SK-N-SH treated with all-trans-retinoic acid at 6 μM for 48 hours (cell line): ENCODE results near the gene COLGALT1.

Experiments used
- ATAC-seq: fragments of 200-7000 bp; cut with Tn5 transposase; 3 replicates; pipeline ENCODE4 v1.9.1; 2020; ENCODE audit warnings: mild to moderate bottlenecking, moderate library complexity
- ARNTL ChIP-seq: fragments of 450-650 bp; formaldehyde crosslinking; IDR thresholded peaks from 2 replicates; pipeline ENCODE4 v1.5.0; 2020; ENCODE audit warnings: low read depth, mild to moderate bottlenecking, moderate library complexity, borderline replicate concordance
- BACH2 ChIP-seq: fragments of 250-450 bp; sonication (Bioruptor Pico); IDR thresholded peaks from 2 replicates; pipeline ENCODE4 v1.9.0; 2021; ENCODE audit warnings: mild to moderate bottlenecking, borderline replicate concordance
- CSDC2 ChIP-seq: fragments of 250-450 bp; sonication (Bioruptor Pico); IDR thresholded peaks from 2 replicates; pipeline ENCODE4 v1.5.0; 2020; ENCODE audit warnings: mild to moderate bottlenecking, moderate library complexity
- CSRNP3 ChIP-seq: fragments of 250-450 bp; sonication (Bioruptor Pico); IDR thresholded peaks from 2 replicates; pipeline ENCODE4 v1.5.1; 2021; ENCODE audit warnings: mild to moderate bottlenecking, moderate library complexity
- ESRRG ChIP-seq: fragments of 250-450 bp; sonication (Bioruptor Pico); IDR thresholded peaks from 2 replicates; pipeline ENCODE4 v1.6.1; 2021; ENCODE audit warnings: mild to moderate bottlenecking
- GLIS3 ChIP-seq: fragments of 250-450 bp; sonication (Bioruptor Pico); IDR thresholded peaks from 2 replicates; pipeline ENCODE4 v1.5.0; 2020; ENCODE audit warnings: mild to moderate bottlenecking, moderate library complexity
- ISL1 ChIP-seq: fragments of 250-450 bp; sonication (Bioruptor Pico); IDR thresholded peaks from 2 replicates; pipeline ENCODE4 v2.1.2; 2022; ENCODE audit warnings: mild to moderate bottlenecking, moderate library complexity
- OSR1 ChIP-seq: fragments of 250-450 bp; sonication (Bioruptor Pico); IDR thresholded peaks from 2 replicates; pipeline ENCODE4 v1.8.0; 2022; ENCODE audit warnings: moderate library complexity, mild to moderate bottlenecking, inconsistent platforms
- PPARA ChIP-seq: fragments of 250-450 bp; sonication (Bioruptor Pico); IDR thresholded peaks from 2 replicates; pipeline ENCODE4 v1.5.0; 2020; ENCODE audit warnings: mild to moderate bottlenecking, borderline replicate concordance
- RARB ChIP-seq: fragments of 250-450 bp; sonication (Bioruptor Pico); IDR thresholded peaks from 2 replicates; pipeline ENCODE4 v1.8.0; 2021; ENCODE audit warnings: mild to moderate bottlenecking, moderate library complexity
- SNAI2 ChIP-seq: fragments of 250-450 bp; sonication (Bioruptor Pico); IDR thresholded peaks from 2 replicates; pipeline ENCODE4 v1.5.0; 2020; ENCODE audit warnings: mild to moderate bottlenecking, moderate library complexity
- TCF4 ChIP-seq: fragments of 250-450 bp; sonication (Bioruptor Pico); IDR thresholded peaks from 2 replicates; pipeline ENCODE4 v1.8.0; 2021; ENCODE audit warnings: mild to moderate bottlenecking, moderate library complexity, borderline replicate concordance
- TOX ChIP-seq: fragments of 250-450 bp; sonication (Bioruptor Pico); IDR thresholded peaks from 2 replicates; pipeline ENCODE4 v1.8.0; 2021; ENCODE audit warnings: mild to moderate bottlenecking, moderate library complexity, borderline replicate concordance
- ZC3H10 ChIP-seq: fragments of 250-450 bp; sonication (Bioruptor Pico); IDR thresholded peaks from 2 replicates; pipeline ENCODE4 v1.5.1; 2021; ENCODE audit warnings: mild to moderate bottlenecking, moderate library complexity
- ZFP3 ChIP-seq: fragments of 250-450 bp; sonication (Bioruptor Pico); IDR thresholded peaks from 2 replicates; pipeline ENCODE4 v1.5.0; 2020; ENCODE audit warnings: mild to moderate bottlenecking, moderate library complexity
- ZFP30 ChIP-seq: fragments of 450-650 bp; formaldehyde crosslinking; IDR thresholded peaks from 2 replicates; pipeline ENCODE4 v1.5.0; 2022; ENCODE audit warnings: mild to moderate bottlenecking, moderate library complexity
- ZNF565 ChIP-seq: fragments of 450-650 bp; formaldehyde crosslinking; conservative IDR thresholded peaks from 2 replicates; pipeline ENCODE4 v1.5.0; 2020; ENCODE audit warnings: low read depth, mild to moderate bottlenecking, moderate library complexity
- ZNF70 ChIP-seq: fragments of 450-650 bp; formaldehyde crosslinking; IDR thresholded peaks from 2 replicates; pipeline ENCODE4 v1.5.0; 2020; ENCODE audit warnings: mild to moderate bottlenecking, moderate library complexity
- ZNF8 ChIP-seq: fragments of 450-650 bp; formaldehyde crosslinking; IDR thresholded peaks from 2 replicates; pipeline ENCODE4 v1.5.0; 2020; ENCODE audit warnings: mild to moderate bottlenecking, moderate library complexity
- TF ChIP-seq, protein P1 (sequence below): fragments of 250-450 bp; sonication (Bioruptor Pico); IDR thresholded peaks from 2 replicates; pipeline ENCODE4 v1.8.0; 2020; ENCODE audit warnings: mild to moderate bottlenecking, moderate library complexity, borderline replicate concordance
- TF ChIP-seq, protein P2 (sequence below): fragments of 250-450 bp; sonication (Bioruptor Pico); IDR thresholded peaks from 2 replicates; pipeline ENCODE4 v1.5.0; 2020; ENCODE audit warnings: mild to moderate bottlenecking, moderate library complexity
- TF ChIP-seq, protein P3 (sequence below): fragments of 250-450 bp; sonication (Bioruptor Pico); IDR thresholded peaks from 2 replicates; pipeline ENCODE4 v1.8.0; 2021; ENCODE audit warnings: low read depth, mild to moderate bottlenecking, moderate library complexity, borderline replicate concordance

The COLGALT1 gene

GRCh38 chr19:17525141-17525540, 30.3 kb upstream of the COLGALT1 start:
- TF ChIP-seq CSDC2: no peak
- TF ChIP-seq ZFP3 (CRISPR knock-in tag): no peak
- TF ChIP-seq SNAI2 (CRISPR knock-in tag): no peak
- TF ChIP-seq ZFP30 (CRISPR knock-in tag): no peak
- TF ChIP-seq, protein P1, sequence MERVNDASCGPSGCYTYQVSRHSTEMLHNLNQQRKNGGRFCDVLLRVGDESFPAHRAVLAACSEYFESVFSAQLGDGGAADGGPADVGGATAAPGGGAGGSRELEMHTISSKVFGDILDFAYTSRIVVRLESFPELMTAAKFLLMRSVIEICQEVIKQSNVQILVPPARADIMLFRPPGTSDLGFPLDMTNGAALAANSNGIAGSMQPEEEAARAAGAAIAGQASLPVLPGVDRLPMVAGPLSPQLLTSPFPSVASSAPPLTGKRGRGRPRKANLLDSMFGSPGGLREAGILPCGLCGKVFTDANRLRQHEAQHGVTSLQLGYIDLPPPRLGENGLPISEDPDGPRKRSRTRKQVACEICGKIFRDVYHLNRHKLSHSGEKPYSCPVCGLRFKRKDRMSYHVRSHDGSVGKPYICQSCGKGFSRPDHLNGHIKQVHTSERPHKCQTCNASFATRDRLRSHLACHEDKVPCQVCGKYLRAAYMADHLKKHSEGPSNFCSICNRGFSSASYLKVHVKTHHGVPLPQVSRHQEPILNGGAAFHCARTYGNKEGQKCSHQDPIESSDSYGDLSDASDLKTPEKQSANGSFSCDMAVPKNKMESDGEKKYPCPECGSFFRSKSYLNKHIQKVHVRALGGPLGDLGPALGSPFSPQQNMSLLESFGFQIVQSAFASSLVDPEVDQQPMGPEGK (CRISPR knock-in tag): no peak
- no peak for TF ChIP-seq TCF4 (CRISPR knock-in tag)
- TF ChIP-seq, protein P2, sequence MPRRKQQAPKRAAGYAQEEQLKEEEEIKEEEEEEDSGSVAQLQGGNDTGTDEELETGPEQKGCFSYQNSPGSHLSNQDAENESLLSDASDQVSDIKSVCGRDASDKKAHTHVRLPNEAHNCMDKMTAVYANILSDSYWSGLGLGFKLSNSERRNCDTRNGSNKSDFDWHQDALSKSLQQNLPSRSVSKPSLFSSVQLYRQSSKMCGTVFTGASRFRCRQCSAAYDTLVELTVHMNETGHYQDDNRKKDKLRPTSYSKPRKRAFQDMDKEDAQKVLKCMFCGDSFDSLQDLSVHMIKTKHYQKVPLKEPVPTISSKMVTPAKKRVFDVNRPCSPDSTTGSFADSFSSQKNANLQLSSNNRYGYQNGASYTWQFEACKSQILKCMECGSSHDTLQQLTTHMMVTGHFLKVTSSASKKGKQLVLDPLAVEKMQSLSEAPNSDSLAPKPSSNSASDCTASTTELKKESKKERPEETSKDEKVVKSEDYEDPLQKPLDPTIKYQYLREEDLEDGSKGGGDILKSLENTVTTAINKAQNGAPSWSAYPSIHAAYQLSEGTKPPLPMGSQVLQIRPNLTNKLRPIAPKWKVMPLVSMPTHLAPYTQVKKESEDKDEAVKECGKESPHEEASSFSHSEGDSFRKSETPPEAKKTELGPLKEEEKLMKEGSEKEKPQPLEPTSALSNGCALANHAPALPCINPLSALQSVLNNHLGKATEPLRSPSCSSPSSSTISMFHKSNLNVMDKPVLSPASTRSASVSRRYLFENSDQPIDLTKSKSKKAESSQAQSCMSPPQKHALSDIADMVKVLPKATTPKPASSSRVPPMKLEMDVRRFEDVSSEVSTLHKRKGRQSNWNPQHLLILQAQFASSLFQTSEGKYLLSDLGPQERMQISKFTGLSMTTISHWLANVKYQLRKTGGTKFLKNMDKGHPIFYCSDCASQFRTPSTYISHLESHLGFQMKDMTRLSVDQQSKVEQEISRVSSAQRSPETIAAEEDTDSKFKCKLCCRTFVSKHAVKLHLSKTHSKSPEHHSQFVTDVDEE (CRISPR knock-in tag): no peak
- TF ChIP-seq, protein P3, sequence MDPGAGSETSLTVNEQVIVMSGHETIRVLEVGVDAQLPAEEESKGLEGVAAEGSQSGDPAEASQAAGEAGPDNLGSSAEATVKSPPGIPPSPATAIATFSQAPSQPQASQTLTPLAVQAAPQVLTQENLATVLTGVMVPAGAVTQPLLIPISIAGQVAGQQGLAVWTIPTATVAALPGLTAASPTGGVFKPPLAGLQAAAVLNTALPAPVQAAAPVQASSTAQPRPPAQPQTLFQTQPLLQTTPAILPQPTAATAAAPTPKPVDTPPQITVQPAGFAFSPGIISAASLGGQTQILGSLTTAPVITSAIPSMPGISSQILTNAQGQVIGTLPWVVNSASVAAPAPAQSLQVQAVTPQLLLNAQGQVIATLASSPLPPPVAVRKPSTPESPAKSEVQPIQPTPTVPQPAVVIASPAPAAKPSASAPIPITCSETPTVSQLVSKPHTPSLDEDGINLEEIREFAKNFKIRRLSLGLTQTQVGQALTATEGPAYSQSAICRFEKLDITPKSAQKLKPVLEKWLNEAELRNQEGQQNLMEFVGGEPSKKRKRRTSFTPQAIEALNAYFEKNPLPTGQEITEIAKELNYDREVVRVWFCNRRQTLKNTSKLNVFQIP: no peak
- TF ChIP-seq ISL1 (CRISPR knock-in tag): no peak
- TF ChIP-seq BACH2 (CRISPR knock-in tag): no peak
- TF ChIP-seq ESRRG: no peak
- TF ChIP-seq ZNF70 (CRISPR knock-in tag): no peak
- TF ChIP-seq ZC3H10 (CRISPR knock-in tag): no peak
- TF ChIP-seq GLIS3 (CRISPR knock-in tag): no peak
- no peak for TF ChIP-seq OSR1 (CRISPR knock-in tag)
- TF ChIP-seq RARB (CRISPR knock-in tag): no peak
- no peak for TF ChIP-seq ZNF8 (CRISPR knock-in tag)
- no peak for TF ChIP-seq PPARA (CRISPR knock-in tag)
- TF ChIP-seq ARNTL (CRISPR knock-in tag): no peak
- TF ChIP-seq CSRNP3 (CRISPR knock-in tag): no peak
- no peak for ATAC-seq

DNA sequence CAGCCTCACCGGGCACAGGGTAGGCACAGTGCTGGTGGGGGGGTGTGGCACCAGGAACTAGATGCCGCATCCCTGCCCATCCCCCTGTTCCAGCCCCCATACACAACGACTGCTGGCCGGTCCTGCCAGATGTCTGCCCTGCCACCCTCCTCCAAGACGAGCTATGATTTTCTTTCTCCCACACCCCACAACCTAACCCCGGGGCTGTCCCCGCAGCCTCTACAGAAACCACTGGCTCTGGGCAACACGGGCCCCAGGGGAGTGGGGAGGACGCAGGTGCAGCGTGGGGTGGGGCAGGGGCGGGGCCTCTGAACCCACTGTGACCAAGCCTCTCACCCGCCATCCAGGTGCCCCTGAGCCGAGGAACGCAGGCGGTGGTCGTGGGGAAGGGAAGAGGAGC, 28.5 kb upstream of the COLGALT1 start:
- ATAC-seq: no peak
- TF ChIP-seq SNAI2 (CRISPR knock-in tag) (no peak), CSRNP3 (CRISPR knock-in tag) (no peak)

- TF ChIP-seq TOX (CRISPR knock-in tag) (no peak), CSDC2 (no peak), BACH2 (CRISPR knock-in tag) (no peak), ZNF565 (CRISPR knock-in tag) (no peak), ARNTL (CRISPR knock-in tag) (no peak), ESRRG (no peak)
- ATAC-seq: no peak
Observed at GRCh38 chr19:17527326-17527725, 28.1 kb upstream of the COLGALT1 start.
